GM18499 (cell line): ENCODE measurements around the gene CCDC107.
"Not testable (repeated sequence)": the region's sequence is repeated elsewhere in the genome, so short reads cannot be mapped to it uniquely, and the experiment has no call there.

Experiments used
- ATAC-seq: cut with Tn5 transposase; IDR thresholded peaks from one replicate; pipeline ENCODE4 v1.9.1; 2021; ENCODE audit warnings: moderate number of reproducible peaks; ENCODE audit not compliant: insufficient read depth, unreplicated experiment

Gene CCDC107, protein sequence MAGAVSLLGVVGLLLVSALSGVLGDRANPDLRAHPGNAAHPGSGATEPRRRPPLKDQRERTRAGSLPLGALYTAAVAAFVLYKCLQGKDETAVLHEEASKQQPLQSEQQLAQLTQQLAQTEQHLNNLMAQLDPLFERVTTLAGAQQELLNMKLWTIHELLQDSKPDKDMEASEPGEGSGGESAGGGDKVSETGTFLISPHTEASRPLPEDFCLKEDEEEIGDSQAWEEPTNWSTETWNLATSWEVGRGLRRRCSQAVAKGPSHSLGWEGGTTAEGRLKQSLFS

DNA sequence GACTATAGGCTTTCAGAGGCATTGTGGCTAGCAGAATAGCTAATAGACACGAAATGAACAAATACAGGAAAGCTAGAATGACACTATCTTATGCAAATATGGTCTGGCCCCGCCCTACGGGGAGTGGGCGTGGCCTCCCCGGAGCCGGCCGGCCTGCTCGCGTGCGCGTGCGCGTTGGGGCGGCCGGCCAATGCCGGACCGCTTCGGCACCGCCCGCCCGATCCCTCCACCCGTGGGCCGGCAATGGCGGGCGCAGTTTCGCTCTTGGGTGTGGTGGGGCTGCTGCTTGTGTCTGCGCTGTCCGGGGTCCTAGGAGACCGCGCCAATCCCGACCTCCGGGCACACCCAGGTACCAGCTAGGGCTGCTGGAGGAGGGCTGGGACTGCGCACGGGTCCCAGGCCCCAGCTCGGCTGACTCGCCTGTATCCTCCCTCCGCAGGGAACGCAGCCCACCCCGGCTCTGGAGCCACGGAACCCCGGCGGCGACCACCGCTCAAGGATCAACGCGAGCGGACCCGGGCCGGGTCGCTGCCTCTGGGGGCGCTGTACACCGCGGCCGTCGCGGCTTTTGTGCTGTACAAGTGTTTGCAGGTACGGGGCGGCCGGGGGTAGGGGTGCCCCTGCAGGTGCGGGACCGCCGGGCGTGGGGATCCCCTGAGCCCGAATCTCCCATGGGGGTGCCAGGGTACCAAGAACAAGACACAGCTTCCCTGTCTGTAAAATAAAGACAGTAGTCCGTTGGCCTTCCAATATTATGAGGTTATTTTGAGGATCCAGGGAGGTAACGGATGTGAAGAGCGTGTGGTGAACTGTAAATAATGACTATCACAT lies at the start of gene CCDC107:
CCDC107 (plus strand) TSS at position 156 of the 831 bp plus-strand sequence; CDS start at position 244, 88 bp downstream.
- peak; percentile 31 for ATAC-seq

DNA sequence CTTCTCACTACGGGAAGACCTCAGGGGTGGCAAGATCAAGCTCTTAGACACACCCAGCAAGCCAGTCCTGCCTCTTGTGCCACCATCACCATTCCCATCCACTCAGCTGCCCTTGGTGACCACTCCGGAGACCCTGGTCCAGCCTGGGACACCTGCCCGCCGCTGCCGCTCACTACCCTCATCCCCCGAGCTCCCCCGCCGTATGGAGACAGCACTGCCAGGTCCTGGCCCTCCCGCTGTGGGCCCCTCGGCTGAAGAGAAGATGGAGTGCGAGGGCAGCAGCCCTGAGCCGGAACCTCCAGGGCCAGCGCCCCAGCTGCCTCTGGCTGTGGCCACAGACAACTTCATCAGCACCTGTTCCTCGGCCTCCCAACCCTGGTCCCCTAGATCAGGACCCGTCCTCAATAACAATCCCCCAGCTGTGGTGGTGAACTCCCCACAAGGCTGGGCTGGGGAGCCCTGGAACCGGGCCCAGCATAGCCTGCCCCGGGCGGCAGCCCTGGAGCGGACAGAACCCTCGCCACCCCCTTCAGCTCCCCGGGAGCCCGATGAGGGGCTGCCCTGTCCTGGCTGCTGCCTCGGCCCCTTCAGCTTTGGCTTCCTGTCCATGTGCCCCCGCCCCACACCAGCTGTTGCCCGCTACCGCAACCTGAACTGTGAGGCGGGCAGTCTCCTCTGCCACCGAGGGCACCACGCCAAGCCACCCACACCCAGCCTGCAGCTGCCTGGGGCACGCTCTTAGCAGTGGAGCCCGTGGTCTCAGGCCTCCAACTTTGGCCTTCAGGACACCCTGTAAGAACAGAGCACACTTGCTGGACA lies 48.9 kb upstream of the CCDC107 start:
- ATAC-seq, result no peak

DNA sequence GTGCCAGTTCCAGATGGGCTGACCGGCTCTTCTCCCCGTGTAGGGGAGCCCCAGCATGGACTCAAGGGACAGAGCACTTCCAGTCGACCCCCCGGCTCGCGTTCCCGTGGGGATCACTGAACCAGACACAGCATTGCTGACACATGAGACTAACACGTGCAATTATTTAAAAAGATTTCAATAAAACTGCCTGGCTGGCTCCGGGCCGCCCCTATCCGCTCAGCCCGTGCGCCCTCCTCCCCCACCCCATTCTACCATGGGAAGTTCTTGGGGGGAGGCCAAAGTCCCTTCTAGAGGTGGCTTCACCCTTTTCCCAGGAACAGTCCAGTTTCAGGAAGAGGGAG lies 48.3 kb upstream of the CCDC107 start:
- ATAC-seq, result no peak

DNA sequence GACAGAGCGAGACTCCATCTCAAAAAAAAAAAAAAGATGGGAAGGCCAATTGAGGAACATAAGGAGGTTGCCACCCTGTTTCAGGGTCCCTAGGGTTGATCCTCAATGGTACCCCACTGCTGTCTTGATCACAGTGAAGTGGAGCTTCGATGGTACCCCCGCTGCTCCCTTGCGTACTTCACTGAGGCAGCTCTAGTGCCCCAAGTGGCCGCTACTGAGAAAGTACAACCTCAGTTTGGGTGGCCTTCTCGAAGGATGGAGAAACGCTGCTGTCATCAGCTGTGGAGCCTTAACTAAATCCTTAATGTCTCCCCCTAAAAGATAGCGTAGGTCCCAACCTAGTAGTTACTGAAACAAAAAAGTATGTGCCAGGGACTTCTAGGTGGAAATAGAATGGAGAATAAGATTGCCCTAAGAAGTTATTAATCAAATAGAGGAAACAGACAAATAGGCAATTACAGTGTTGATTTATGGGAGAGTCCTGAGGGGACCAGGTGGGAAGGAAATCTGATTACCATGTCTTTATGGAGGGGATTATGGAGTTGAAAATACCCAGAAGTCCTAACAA lies 46.8 kb upstream of the CCDC107 start:
- no peak for ATAC-seq

DNA sequence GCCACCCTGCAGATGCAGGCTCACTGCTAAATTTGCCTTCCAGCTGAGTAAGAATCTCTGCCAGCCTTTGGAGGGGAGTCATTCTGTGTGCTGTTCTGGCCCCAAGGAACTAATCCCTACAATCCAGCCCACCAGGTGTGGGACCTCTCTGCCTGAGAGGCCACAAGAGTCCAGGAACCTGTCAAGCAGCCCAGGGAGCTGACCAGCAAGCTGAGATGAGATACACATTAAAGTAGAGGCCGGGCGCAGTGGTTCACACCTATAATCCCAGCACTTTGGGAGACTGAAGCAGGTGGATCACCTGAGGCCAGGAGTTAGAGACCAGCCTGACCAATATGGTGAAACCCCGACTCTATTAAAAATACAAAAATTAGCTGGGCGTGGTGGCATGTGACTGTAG lies 46.0 kb upstream of the CCDC107 start:
- not testable (repeated sequence) for ATAC-seq

DNA sequence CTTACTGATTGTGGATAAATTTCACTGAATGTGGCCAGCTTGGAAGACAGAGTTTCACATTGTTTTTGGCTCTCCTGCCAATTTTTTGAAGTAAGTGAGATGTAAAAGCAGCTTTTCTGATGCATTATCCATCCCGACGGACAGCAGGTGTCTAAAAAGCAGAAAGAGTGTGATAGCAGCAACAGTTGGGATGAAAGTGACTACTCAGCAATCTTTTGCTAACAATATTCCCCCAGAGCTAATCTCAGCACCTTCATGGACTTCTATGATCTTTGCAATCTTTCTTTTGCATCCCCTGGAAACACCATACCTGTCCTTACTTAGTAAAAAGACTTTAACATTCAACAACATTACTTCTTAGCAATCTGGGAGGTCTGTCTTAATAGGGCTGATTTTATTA lies 45.2 kb upstream of the CCDC107 start:
- no peak for ATAC-seq

DNA sequence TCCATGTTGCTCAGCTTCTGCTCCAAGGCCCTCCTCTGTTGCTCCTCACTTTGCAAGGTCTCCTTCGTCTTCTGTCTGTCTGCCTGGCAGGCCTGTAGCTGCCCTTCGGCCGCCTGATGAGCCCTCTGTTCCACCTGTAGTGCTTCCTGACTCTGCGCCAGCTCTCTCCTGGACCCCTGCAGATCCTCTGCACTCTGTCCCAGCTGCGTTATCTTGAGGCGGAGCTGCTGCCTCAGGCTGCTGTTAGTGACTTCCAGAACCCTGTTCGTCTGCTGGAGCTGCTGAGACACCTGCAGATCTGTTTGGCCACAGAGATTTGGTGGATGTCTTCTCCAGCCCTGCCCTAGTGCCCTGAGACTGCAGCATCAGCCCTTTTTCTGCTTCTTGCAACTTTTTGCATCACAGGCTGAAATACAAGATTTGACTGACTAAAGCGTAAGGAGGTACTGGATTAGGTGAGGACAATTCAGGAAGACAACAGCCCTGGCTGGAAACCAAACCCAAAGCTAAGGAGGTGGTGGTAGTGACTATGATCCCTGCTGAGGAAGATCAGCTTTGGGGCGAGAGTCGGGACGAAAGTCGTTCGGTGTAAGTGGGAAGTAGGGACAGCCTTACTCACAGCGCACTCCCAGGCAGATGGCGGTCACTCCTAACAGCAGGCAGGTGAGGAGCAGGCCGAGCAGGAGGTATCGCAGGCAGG lies 42.0 kb upstream of the CCDC107 start:
- ATAC-seq, result no peak

DNA sequence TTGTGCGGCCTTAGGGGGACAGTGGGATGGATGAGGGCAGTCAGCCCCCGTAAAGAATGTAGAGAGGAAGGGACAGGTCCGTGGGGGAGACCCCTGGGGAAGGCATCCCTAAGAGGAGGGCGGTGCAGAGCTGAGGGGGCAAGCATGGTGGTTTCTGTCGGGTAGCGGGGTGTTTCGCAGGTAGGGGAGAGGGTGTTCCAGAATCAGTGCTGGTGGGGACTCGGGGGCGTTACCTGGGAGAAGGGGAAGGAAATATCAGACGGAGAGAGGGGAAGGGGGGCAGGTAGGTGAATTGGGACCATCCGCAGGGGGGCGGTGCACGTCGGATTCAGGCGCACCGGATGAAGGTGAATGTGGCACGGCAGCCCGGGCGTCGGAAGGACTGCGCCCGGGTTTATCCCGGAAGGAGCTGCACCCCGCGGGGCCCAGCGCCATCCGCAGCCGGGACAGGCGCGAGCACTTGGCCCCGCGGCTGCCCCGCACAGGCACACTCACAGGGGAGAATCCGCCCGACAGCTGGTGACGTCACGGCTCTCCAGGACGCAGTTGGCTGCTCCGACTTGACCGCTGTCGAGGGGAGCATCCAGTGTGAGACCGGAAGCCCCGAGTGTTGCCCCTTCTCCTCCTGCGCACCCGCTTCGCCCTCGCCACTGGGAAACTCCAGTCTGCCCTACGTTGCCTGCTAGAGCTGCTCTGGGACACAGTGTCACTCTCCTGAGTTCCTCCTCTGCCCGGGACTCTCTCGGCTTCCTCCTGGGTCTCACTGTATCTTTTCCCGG lies 41.2 kb upstream of the CCDC107 start:
- ATAC-seq, result no peak

DNA sequence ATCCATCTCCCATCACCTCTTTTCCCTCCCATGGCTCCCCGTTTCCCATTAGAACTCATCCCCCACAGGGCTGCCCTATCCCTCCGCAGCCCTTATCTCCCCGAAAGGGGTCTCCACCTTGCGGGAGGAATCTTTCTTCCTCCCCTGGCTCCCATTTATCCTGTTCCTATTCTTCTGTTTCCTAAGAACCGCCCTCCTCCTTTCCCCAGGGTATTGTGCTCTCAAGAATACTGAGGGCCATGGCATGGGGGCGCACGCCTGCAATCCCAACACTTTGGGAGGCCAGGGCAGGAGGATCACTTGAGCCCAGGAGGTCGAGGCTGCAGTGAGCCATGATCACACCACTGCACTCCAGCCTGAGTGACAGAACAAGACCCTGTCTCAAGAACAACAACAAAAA lies 40.5 kb upstream of the CCDC107 start:
- ATAC-seq, result no peak

DNA sequence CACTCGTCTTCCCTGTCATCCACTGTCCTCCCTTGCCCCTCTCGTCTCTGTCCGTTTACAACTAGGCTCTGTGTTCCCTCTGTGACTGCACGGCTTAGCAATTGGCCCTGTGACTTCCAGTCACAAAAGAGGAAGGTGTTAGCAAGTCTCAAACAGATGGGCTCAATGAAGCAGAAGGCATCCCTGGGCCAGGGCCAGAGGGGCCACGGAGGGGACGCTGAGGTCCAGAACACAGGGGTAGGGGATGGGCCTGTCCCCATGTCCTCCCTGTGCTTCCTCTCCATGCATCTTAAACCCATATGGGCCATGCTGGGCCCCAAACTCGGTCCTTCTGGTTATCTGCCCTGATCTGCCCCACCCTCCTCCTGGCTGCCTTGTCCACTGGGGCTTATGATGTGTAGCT lies 39.8 kb upstream of the CCDC107 start, which contains the start of gene CD72:
CD72 (minus strand) TSS at position 89 of the 403 bp plus-strand sequence. CDS start 110 bp downstream, outside the sequence.
- ATAC-seq, result no peak

DNA sequence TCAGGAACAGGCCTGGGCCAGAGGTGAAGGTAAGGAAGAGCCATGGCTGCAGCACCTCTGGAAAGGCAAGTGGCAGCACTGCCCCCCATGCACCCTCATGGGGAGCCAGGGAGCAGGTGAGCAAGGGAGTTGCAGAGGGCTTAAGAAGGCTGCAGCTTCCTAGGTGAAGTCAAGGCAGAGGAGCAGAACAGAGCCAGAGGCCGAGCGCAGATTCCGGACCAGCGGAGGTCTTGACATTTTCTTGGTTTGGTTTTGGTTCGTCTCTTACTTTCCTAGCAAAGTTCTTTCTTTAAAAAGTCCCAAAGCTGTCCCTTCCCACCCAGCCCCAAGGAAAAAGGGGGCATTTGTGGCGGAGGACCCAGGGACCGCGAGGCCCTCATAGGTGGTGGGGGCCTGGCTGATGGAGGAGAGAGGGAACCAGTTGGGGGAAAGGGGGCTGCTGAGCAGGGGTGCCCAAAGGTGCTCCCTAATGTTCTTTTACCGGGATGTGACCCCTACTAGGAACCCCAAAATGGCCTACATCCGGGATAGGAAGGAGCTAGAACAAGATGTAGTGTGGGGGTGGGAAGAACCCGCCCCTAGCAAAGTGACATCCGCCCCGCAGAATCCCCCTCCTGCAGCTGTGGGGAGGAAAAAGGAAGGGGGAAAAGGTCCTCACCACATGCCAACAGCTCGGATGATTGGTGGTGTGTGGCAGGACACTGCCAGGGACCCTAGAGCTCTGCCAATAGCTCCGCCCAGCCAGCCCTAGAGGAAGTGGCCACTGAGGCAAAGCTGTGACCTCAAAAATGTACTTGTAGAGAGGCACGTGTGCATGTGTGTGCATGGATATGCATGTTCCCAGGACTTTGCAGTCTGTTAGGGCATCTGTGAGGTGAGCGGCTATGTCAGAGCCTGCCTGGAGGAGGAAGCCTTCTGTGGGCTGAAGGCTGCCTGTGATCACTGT lies 39.0 kb upstream of the CCDC107 start:
- peak; percentile 25 for ATAC-seq

DNA sequence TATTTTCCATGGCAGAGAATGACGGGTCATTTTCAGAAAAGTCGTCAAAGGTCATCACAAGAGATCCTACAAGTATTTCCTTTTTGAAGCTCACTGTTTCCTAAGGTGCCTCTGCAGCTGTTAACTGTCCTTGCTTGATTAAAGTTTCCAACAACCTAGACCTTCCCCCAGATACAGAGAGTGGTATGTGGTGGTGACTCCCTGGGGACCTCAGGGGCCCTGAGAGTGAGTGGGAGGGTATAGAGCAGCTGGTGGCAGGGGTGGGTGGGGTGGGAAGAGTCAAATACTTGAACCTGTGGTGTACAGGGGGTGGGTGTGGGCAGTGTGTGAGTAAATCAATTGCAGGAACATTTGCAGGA lies 38.3 kb upstream of the CCDC107 start:
- ATAC-seq, result peak; percentile 38

DNA sequence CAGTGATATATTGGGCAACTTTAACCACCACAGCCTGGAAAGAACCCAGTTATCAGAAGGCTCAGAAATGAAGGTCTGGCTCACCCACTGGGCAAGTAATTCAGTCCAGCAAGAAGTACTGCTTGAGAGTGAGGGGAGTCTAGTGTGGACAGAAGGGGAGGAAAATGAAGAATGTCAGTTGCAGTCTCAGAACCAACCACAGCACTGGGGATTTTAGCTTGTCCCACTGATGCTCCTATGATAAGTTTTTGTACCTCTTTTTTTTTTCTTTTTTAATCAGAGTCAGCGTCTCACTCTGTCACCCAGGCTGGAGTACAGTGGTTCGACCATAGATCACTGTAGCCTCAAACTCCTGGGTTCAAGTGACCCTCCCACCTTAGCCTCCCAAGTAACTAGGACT lies 30.5 kb upstream of the CCDC107 start:
- ATAC-seq, result no peak

DNA sequence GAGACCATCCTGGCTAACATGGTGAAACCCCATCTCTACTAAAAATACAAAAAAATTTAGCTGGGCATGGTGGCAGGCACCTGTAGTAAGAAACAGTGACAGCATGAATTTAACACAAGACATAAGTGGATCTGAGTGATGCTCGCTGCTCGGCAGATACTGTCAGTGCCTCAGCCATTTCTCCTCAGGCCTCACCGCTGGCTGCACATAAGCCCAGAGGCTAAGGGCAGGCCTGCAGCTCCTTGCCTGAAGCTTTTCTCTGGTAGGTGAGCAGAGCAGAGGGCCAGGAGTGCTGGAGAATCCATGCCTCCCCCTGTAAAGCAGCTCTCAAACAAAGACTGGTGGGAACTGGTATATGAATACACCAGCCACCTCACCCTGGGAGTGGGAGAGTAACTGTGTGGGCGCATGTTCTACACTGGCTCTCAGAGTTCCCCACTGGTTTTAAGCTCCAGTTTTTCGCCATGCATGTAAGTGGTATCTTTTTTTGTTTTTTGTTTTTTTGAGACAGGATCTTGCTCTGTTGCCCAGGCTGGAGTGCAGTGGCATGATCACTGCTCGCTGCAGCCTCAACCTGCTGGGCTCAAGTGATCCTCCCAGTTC lies 29.6 kb upstream of the CCDC107 start:
- ATAC-seq, result no peak

DNA sequence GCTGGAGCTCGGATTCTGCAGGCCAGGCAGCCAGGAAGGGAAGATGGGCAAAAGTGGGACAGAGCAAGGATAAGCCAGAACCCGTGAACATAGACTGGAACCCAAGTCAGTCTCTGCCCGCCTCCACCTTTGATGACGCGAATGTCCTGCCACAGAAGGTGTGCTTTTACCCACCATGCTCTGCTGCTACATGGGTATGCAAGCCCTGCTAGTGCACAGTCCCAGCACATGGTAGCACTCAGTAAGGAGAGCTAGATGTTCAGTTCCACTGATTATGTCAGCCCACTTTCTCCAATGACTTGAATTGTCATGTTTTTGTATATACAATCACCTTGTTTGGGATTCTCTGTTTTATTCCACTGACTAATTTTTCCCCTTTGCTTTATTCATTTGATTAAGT lies 28.5 kb upstream of the CCDC107 start:
- no peak for ATAC-seq

DNA sequence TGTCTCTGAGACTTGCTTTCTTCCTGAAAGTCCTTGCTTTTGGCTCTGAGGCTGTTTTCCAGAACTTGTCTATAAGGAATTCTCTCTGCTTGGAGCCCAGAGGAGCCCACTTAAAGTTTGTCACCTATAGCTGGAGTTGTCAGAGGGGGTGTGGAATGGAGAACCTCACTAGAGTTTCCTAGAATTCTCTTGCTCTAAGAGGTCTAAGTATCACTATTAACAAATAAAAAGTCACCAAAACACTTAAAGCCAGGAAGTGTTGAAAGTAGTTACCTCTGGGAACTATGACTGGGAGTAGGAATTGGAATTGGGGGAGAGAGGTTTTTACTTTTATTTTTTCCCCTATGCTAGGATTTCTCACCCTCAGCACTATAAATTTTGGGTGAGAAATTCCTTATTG lies 22.4 kb upstream of the CCDC107 start:
- no peak for ATAC-seq

DNA sequence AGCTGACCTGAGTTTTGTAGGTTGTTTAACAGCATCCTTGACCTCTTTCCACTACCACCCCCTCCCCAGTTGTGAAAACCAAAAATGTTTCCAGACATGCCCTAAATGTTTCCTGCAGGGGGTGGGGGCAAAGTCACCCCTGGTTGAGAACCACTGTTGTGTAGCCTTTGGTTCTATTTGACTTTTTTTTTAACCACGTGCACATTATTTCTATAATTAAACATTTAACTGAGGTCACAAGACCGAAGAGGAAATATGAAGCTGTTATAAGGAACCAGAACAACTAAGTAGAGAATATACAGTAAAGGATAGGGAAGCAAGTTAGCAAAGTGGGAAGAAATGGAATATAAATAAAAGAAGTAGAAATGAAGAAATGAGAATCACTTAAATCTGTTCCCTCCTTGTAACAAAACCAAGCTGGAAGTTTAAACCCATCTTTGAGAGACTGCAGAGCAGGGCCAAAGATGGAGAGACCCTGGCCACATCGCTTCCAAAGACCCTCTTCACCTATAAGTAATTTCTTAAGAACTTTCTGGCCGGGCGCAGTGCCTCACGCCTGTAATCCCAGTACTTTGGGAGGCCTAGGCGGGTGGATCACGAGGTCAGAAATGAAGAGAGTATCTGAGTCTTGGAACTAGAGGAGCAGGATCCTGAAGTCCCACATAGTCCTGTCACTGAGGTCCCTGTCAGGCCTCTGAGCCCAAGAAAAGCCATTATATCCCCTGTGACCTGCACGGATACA lies 21.8 kb upstream of the CCDC107 start:
- no peak for ATAC-seq
